GM12891 (cell line): Measurements from ENCODE around the gene SETD9.

ENCODE experiments used
- PAX5 ChIP-seq: IDR thresholded peaks from 2 replicates; pipeline ENCODE4 v1.6.1; 2011; ENCODE audit warnings: low read length, moderate library complexity, mild to moderate bottlenecking; ENCODE audit not compliant: insufficient read depth, severe bottlenecking
- POLR2A ChIP-seq: IDR thresholded peaks from 2 replicates; pipeline ENCODE4 v1.6.1; 2011; ENCODE audit warnings: low read depth, low read length, control low read depth
- POLR2AphosphoS5 ChIP-seq: IDR thresholded peaks from 2 replicates; pipeline ENCODE4 v1.6.1; 2011; ENCODE audit warnings: low read depth, low read length, control low read depth
- SPI1 ChIP-seq: IDR thresholded peaks from 2 replicates; pipeline ENCODE4 v1.6.1; 2011; ENCODE audit warnings: low read depth, low read length, control low read depth
- TAF1 ChIP-seq: IDR thresholded peaks from 2 replicates; pipeline ENCODE4 v1.6.1; 2011; ENCODE audit warnings: low read depth, low read length, control low read depth

- TF ChIP-seq POLR2A, result no peak
- no peak for TF ChIP-seq POLR2AphosphoS5
- TF ChIP-seq TAF1, result no peak
- no peak for TF ChIP-seq SPI1
- TF ChIP-seq PAX5, result no peak
Measured at GRCh38 chr5:56914678-56915077, 5.3 kb downstream of the SETD9 start.
